ENCODE measurements around the gene RNF115. TPM values are rescaled to one million over a fixed set of nuclear protein-coding genes. Genes with fewer than 3 reads are reported as not detected.

The RNF115 gene
- total RNA-seq, 1 experiment from 2014 or later = 9.5 TPM

- no peaks in the 10 kb centered on the region for H3K9me3 ChIP-seq (ENCODE audit: control insufficient read depth in 1 of 2, insufficient read depth in 1 of 2, low read depth in 1 of 2, low read length in 2 of 2)
- no peaks in the 10 kb centered on the region for H3K36me3 ChIP-seq (ENCODE audit: control insufficient read depth in 1 of 2, insufficient read depth in 2 of 2, low read length in 2 of 2)
- DNase-seq (ENCODE audit: low read depth, low spot score) (no peak), ATAC-seq (no peak)
- H3K4me3 ChIP-seq (replicated peaks in 1 of 2; ENCODE audit: low read depth in 1 of 2, low read length in 2 of 2) = no peak overlapping the region
- no peaks in the 10 kb centered on the region for H3K79me2 ChIP-seq (ENCODE audit: insufficient read depth, low read length)
- no peak overlapping the region for H3K4me2 ChIP-seq (ENCODE audit: low read length)
- no peaks in the 10 kb centered on the region for H3K27me3 ChIP-seq (ENCODE audit: insufficient read depth, low read length)
- H3K27ac ChIP-seq (ENCODE audit: low read depth, low read length) = no peak overlapping the region
- H3K9ac ChIP-seq (ENCODE audit: low read length) = no peak overlapping the region
- intact Hi-C loops (cut with micrococcal nuclease) = no loop called here
- ChIA-PET CTCF (no interaction called here), POLR2A (no interaction called here), RAD21 (ENCODE audit: low non-redundant PET in 1 of 2, low total read pairs in 2 of 2, uncharacterized antibody in 2 of 2, unreplicated experiment in 2 of 2) (no interaction called here)
- no peak for TF ChIP-seq FOSL1 (IDR thresholded peaks at IDR 0.05; ENCODE audit: low read depth)
- no peak for TF ChIP-seq RAD21 (IDR thresholded peaks at IDR 0.05; ENCODE audit: low read depth)
- TF ChIP-seq REST (IDR thresholded peaks at IDR 0.05; ENCODE audit: low read depth) = no peak
- TF ChIP-seq CEBPB (IDR thresholded peaks at IDR 0.05; ENCODE audit: low read depth) = no peak
- TF ChIP-seq SP1 (IDR thresholded peaks at IDR 0.05; ENCODE audit: low read depth) = no peak
- TF ChIP-seq JUND (IDR thresholded peaks at IDR 0.05) = no peak
- no peak for TF ChIP-seq SRF (IDR thresholded peaks at IDR 0.05; ENCODE audit: low read depth)
- TF ChIP-seq TCF7L2 (IDR thresholded peaks at IDR 0.05; ENCODE audit: borderline replicate concordance, extremely low read depth, insufficient read depth, insufficient read length) = no peak
- TF ChIP-seq CBX3 (IDR thresholded peaks at IDR 0.05; ENCODE audit: low read depth) = no peak
- TF ChIP-seq POLR2A (IDR thresholded peaks at IDR 0.05; ENCODE audit: borderline replicate concordance, extremely low read depth, insufficient read depth, insufficient read length) = no peak
- TF ChIP-seq YY1 (IDR thresholded peaks at IDR 0.05; ENCODE audit: extremely low read depth, insufficient replicate concordance, low read depth, low read length) = no peak
- no peak for TF ChIP-seq EZH2phosphoT487 (IDR thresholded peaks at IDR 0.05; ENCODE audit: borderline replicate concordance)
- TF ChIP-seq EGR1 (IDR thresholded peaks at IDR 0.05; ENCODE audit: low read depth) = no peak
- no peaks in the 10 kb centered on the region for H3K9me2 ChIP-seq (ENCODE audit: insufficient read depth)
- no TSS peak for BruUV-seq (replicated peaks)
- no peaks in the 10 kb centered on the region for H4K20me1 ChIP-seq (ENCODE audit: insufficient read depth)
- no peak overlapping the region for H2AFZ ChIP-seq (ENCODE audit: low read depth, low read length, poor library complexity, severe bottlenecking)
- peaks cover 4 to 10% of the 10 kb centered on the region in 2 experiments; a peak in 3 of 4 replicates for H3K4me1 ChIP-seq (ENCODE audit: control insufficient read depth in 1 of 2, insufficient read depth in 2 of 2, low read length in 2 of 2)
Observed at GRCh38 chr1:145701306-145701862, 122.5 kb downstream of the RNF115 start.

Measured in HCT116 (cell line).